C4-2B (cell line): ENCODE results near the gene CCDC88B.

Experiments used
- CTCF ChIP-seq: fragments of 450-650 bp; conservative IDR thresholded peaks from 2 replicates; pipeline ENCODE4 v1.5.1; 2017; ENCODE audit warnings: mild to moderate bottlenecking
- ZFX ChIP-seq: fragments of 450-650 bp; IDR thresholded peaks from 2 replicates; pipeline ENCODE4 v1.6.1; 2017

GRCh38 chr11:64368673-64369074 lies 28.7 kb downstream of the CCDC88B start:
- no peak for TF ChIP-seq CTCF
- no peak for TF ChIP-seq ZFX
